HG03060 (cell line): ENCODE data around the gene PIK3C2B.

ENCODE experiments used
- ATAC-seq: cut with Tn5 transposase; IDR thresholded peaks from one replicate; pipeline ENCODE4 v1.9.1; 2021; ENCODE audit warnings: low read depth, moderate number of reproducible peaks; ENCODE audit not compliant: unreplicated experiment

Gene PIK3C2B

DNA sequence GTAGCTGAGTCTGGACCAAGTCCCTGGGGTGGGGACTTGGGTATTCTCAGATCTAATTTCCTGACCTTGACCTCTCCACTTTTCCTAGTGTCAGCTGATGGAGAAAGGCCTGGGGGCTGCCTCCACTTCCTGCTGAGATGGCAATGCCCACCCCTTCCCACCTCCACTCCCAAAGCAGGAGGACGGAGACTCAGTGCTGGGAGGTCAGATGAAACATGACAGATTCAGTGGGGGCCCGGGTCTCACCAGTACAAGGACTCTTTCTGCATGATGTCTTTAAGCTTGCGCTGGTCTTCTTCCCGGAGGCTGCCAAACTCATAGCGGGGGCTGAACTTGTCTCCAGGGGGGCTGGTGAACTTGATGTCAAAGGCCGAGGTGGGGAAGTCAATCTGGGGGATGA is 47.4 kb downstream of the PIK3C2B start:
- ATAC-seq, result no peak

DNA sequence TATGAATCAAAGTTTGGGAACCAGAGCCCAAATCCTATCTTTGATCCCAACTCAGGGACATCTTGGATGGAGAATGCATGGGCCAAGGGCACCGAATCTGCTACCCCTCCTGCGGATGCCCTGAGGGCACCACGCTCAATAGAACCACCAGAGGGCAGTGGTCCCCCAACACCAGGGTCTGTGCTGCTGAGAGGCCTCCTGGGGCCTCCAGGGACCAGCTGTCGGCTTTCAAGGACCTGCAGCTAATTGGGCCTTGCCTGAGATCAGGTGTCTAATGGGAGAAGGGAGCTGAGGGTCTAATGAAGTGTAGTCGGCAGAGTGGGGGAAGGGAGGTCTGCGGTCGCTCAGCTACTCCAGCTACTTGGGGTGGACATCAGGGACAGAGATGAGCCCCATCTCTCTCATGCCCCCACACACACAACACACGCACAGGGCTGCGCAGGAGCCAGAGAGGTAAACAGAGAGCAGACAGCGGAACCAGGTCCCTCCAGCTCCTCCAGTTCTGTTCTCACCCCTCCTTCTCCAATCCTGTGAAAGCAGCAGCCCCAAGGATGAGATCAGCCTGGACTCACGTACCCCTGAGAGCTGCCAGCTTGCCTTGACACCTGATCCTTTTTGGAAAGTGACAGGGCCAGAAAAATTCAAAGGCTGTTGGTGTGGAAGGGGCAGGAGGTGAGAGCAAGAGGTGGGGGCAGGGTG is 48.0 kb downstream of the PIK3C2B start:
- ATAC-seq, result no peak

DNA sequence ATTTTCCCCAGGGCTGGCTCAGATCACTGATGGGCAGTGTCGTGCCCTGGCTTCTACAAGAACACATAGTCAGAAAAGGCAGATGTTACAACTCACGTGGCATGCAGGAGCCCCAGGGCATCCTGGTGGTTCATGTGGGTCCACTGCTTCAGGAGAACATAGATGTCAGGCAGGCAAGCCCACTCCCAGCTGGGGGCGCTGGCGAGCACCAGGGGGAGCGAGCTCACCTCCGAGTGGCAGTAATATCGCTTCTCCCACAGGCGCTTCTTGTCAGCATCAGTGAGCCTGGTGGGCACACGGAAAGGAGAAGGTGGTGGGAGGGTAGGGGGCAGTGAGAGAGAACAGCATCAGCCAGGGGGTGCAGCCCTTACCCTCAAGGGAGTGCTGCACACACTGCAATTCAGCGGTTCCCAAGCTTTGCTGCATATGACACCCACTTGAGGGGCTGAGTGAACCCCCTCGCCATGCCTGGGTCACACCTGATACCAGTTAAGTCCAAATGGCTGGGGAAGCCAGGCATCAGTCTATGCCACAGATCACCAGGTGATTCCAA is 48.7 kb downstream of the PIK3C2B start:
- no peak for ATAC-seq
